Prostate gland (tissue), 2 donors: ENCODE data around the gene LONP2. TPM values are rescaled to one million over a fixed set of nuclear protein-coding genes. Genes with fewer than 3 reads are reported as not detected.

Experiments
- DNase-seq: peaks from one replicate; pipeline ENCODE4 v3.0.0-alpha.2; 2019; ENCODE audit warnings: low spot score
- H3K27ac ChIP-seq, 2 donors: fragments of 200-600 bp; sonication (generic); 2 replicates each; pipeline ENCODE4 v1.5.1; 2017 to 2019
- H3K27me3 ChIP-seq: fragments of 200-600 bp; sonication (generic); replicated peaks from 2 replicates; pipeline ENCODE4 v1.5.1; 2019; ENCODE audit not compliant: insufficient read depth
- H3K36me3 ChIP-seq, 2 donors: fragments of 200-600 bp; sonication (generic); 1 replicate in 1 of 2; 2 replicates in 1 of 2; pipeline versions ENCODE4 v1.5.1 to v1.8.1; 2017 to 2019
- H3K4me1 ChIP-seq: fragments of 200-600 bp; sonication (generic); replicated peaks from 2 replicates; pipeline ENCODE4 v1.5.1; 2019
- H3K4me3 ChIP-seq, 2 donors: fragments of 200-600 bp; sonication (generic); 2 replicates each; pipeline ENCODE4 v1.5.1; 2017 to 2019
- H3K9me3 ChIP-seq: fragments of 200-600 bp; sonication (generic); 2 replicates; pipeline ENCODE4 v1.5.1; 2017
- POLR2A ChIP-seq: fragments of 450-650 bp; IDR thresholded peaks from one replicate; pipeline ENCODE4 v1.6.1; 2016; ENCODE audit warnings: antibody characterized with exemption, mild to moderate bottlenecking
- POLR2AphosphoS5 ChIP-seq: sonication (generic); formaldehyde crosslinking; IDR thresholded peaks from one replicate; pipeline ENCODE4 v1.6.1; 2017; ENCODE audit warnings: antibody characterized with exemption
- WGBS: methylation state at CpG from one replicate; pipeline ENCODE4 v1.1.5; 2018; 5-methylcytosine and 5-hydroxymethylcytosine counted together
- intact Hi-C: fragments of 100-400 bp; cut with DNase I; formaldehyde crosslinking; loops from one replicate; pipeline ENCODE4 v1.14.2; 2022
- total RNA-seq, 2 donors: library from RNA; depleted of rRNA; stranded (reverse); fragments of >200 nt; gene quantifications; one replicate each; pipeline ENCODE4 v1.1.0, GENCODE V29; 2016
- TF ChIP-seq, protein P1 (sequence below), 4 experiments: fragments of 200-600 bp in 2 of 4; fragments of 450-650 bp in 2 of 4; sonication (generic) in 2 of 4; IDR thresholded peaks; 1 replicate in 3 of 4; 2 replicates in 1 of 4; pipeline ENCODE4 v1.5.1; 2016 to 2019; ENCODE audit warnings: antibody characterized with exemption in 4 of 4, mild to moderate bottlenecking in 2 of 4, moderate library complexity in 2 of 4

LONP2 gene
- total RNA-seq, 2 donors from 2014 or later: 74.6 to 81.0 TPM

DNA sequence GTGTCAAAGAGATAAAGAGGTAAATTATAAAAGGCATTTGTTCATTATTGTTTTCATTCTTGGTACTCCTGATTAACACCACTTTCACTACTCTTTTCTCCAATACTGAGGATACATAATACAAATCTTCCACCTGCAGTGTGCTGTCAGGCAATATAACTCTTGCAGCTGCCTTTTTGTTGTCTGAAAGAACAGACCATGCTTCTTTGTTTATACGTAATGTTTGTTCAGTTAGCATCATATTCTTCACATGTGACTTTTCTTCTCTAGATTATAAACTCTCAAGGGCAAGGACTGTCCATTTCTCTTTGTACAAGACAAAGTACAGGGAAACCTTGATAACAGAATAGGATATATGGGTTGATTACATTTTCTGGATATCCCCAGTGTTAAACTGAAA, 17.5 kb downstream of the LONP2 start:
- Histone ChIP-seq H3K36me3 (no peaks in the 10 kb centered on the region), H3K27me3 (no peaks in the 10 kb centered on the region), H3K27ac (peak overlapping the region in 1 of 2 donors; percentile 14), H3K4me3 (no peak overlapping the region), H3K9me3 (no peaks in the 10 kb centered on the region), H3K4me1 (no peaks in the 10 kb centered on the region)
- 59% methylated on average over 1 of the region's 1 CpG for WGBS
- DNase-seq: no peak
- TF ChIP-seq POLR2A: no peak
- TF ChIP-seq, protein P1, sequence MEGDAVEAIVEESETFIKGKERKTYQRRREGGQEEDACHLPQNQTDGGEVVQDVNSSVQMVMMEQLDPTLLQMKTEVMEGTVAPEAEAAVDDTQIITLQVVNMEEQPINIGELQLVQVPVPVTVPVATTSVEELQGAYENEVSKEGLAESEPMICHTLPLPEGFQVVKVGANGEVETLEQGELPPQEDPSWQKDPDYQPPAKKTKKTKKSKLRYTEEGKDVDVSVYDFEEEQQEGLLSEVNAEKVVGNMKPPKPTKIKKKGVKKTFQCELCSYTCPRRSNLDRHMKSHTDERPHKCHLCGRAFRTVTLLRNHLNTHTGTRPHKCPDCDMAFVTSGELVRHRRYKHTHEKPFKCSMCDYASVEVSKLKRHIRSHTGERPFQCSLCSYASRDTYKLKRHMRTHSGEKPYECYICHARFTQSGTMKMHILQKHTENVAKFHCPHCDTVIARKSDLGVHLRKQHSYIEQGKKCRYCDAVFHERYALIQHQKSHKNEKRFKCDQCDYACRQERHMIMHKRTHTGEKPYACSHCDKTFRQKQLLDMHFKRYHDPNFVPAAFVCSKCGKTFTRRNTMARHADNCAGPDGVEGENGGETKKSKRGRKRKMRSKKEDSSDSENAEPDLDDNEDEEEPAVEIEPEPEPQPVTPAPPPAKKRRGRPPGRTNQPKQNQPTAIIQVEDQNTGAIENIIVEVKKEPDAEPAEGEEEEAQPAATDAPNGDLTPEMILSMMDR (IDR thresholded peaks at IDR 0.05): no peak
- peak; percentile 68 for TF ChIP-seq POLR2AphosphoS5
- intact Hi-C loops: no loop called here

DNA sequence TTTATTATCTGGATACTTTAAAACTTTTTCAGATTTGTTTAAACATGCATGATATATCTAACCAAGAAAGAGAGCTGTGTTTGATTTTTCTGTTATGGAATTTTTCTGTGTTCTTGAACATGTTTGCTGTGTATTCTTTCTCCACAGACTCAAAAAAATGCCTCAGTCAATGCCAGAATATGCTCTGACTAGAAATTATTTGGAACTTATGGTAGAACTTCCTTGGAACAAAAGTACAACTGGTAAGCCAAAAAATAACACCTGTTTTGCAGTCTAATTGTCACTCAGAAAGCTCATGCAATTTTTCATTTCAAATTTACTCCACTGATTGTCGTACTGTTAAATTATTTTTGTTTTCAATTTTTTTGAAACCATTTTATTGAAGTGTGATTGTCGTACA, 18.5 kb downstream of the LONP2 start:
- TF ChIP-seq POLR2A (no peak), POLR2AphosphoS5 (no peak)
- TF ChIP-seq, protein P1 (IDR thresholded peaks at IDR 0.05): no peak
- peak overlapping the region in 1 of 2 donors; percentile 2 for H3K27ac ChIP-seq
- H3K36me3 ChIP-seq: no peaks in the 10 kb centered on the region
- no peaks in the 10 kb centered on the region for H3K9me3 ChIP-seq
- intact Hi-C loops: no loop called here
- no peaks in the 10 kb centered on the region for H3K27me3 ChIP-seq
- no peaks in the 10 kb centered on the region for H3K4me1 ChIP-seq
- no peak overlapping the region for H3K4me3 ChIP-seq
- WGBS: 96% methylated on average over 2 of the region's 2 CpGs
- no peak for DNase-seq

DNA sequence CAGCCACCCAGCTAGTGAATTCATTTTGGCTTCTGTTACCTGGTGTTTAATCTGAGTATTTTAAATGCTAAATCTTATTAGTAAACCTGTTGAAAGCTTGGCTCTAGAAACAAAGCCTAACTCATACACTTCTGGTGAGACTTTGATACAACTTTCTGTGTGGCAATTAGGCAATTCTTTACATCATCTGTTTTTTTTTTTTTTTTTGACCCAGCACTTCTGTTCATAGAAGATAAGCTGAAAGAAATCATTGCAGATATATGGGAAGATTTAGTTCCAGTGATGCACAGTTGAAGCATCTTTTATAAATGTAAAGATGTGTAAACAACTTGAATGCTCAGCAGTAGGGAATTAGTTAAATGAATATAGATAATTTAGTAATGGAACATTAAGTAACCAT, 24.9 kb downstream of the LONP2 start:
- Histone ChIP-seq H3K36me3 (no peaks in the 10 kb centered on the region), H3K9me3 (no peaks in the 10 kb centered on the region), H3K27me3 (no peaks in the 10 kb centered on the region), H3K4me3 (no peak overlapping the region), H3K4me1 (no peaks in the 10 kb centered on the region), H3K27ac (no peak overlapping the region)
- DNase-seq: no peak
- TF ChIP-seq POLR2AphosphoS5 (no peak), POLR2A (no peak)
- TF ChIP-seq, protein P1 (IDR thresholded peaks at IDR 0.05): no peak
- intact Hi-C loops: no loop called here

DNA sequence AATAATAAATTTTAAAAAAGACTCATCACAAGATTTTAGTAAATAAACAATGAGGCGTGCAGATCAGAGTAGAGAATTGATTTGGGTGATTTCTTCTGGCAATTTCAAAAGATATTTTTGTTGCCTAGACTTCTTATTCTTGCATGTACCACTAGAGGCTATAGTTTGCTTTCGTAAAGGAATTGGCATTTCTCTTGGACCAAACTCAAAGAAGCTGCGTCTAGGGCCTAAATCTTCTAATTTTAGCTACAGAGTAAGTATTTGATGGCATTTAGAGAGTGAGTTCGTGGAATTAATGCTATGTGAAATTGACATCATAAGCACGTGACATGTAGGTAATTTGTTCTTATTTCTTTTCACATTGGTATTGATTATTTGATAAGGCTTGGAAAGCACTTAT, 27.6 kb downstream of the LONP2 start:
- TF ChIP-seq, protein P1 (IDR thresholded peaks at IDR 0.05): no peak
- TF ChIP-seq POLR2A: no peak
- no peak for TF ChIP-seq POLR2AphosphoS5
- Histone ChIP-seq H3K27me3 (no peaks in the 10 kb centered on the region), H3K4me1 (no peaks in the 10 kb centered on the region), H3K36me3 (no peaks in the 10 kb centered on the region), H3K9me3 (no peaks in the 10 kb centered on the region), H3K27ac (no peak overlapping the region), H3K4me3 (no peak overlapping the region)
- no peak for DNase-seq
- intact Hi-C loops: loop anchor here (10.0 kb wide), 1 partner anchor 83 kb away; no protein-coding TSS in a partner anchor
- WGBS: 78% methylated on average over 5 of the region's 5 CpGs

DNA sequence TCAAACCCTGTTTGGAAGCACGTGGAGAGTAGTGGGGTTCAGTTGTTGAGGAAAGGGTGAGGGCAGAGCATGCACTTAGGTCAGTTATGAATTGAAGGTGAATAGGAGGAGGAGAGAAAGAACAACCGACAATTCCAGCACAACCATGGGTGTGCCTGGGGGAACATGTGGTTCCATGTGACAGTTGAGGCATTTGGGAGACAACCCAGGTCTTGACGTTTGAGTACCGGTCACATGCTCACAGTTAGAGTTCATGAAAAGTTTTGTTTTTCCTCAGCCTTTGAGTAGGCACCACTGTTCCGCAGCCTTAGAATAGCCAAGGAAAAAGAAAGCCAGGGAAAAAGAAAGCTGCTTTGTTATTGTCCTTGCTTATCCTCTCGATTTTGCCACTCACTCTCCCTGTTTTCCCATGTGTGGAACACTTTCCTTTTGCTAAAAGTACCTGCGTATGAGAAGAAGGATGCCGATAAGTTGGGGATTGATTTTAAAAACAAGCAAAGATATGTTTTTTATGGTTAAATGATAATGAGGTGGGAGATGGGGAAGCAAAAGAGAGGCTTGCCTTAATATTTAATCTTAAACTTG, 28.8 kb downstream of the LONP2 start:
- H3K27ac ChIP-seq: no peak overlapping the region
- no peaks in the 10 kb centered on the region for H3K4me1 ChIP-seq
- TF ChIP-seq POLR2AphosphoS5 (no peak), POLR2A (no peak)
- TF ChIP-seq, protein P1 (IDR thresholded peaks at IDR 0.05): no peak
- DNase-seq: no peak
- H3K36me3 ChIP-seq: no peaks in the 10 kb centered on the region
- H3K9me3 ChIP-seq: no peaks in the 10 kb centered on the region
- H3K27me3 ChIP-seq: no peaks in the 10 kb centered on the region
- WGBS: 80% methylated on average over 8 of the region's 8 CpGs
- intact Hi-C loops: loop anchor here (10.0 kb wide), 1 partner anchor 82 kb away; no protein-coding TSS in a partner anchor
- no peak overlapping the region for H3K4me3 ChIP-seq
